ENCODE results near the gene TMEM92.
"Not testable (repeated sequence)": the region's sequence is repeated elsewhere in the genome, so short reads cannot be mapped to it uniquely, and the experiment has no call there.

The TMEM92 gene

DNA sequence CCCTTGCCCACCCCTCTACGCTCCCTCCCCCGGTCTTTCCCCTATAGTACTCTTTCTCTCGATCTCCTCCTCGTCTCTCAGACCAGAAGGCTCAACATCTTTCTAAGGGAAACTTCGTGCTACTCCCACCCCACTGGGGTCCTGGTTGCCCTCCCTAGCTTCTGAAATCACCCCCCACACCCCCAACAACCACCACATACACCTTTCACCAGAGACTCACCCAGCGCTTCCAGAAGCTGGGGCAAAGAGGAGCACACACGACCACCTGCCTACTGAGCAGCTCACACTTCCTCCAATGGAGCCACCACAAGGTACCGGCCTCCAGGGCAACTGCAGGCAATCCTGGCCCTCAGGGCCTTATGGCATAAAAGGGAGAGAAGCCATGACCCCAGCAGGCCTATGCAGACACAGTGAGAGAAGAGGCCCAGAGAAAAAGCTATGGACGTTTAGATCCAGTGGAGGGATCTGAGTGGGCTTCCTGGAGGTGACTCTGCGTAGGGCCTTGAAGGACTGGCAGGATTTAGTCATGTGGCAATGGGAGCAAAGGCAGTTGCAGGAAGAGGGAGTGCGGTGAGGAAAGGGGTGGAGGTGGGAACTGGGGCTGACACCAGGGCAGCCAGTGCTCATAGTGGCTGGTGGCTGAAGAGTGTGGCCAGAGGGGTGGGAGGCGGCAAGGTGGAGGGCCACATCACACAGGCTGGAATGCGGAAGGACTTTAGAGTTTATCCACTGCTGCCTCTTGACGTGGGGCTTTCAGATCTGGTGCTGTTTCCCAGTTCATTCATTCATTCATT is 12.1 kb upstream of the TMEM92 start:
- DNase-seq = no peak

DNA sequence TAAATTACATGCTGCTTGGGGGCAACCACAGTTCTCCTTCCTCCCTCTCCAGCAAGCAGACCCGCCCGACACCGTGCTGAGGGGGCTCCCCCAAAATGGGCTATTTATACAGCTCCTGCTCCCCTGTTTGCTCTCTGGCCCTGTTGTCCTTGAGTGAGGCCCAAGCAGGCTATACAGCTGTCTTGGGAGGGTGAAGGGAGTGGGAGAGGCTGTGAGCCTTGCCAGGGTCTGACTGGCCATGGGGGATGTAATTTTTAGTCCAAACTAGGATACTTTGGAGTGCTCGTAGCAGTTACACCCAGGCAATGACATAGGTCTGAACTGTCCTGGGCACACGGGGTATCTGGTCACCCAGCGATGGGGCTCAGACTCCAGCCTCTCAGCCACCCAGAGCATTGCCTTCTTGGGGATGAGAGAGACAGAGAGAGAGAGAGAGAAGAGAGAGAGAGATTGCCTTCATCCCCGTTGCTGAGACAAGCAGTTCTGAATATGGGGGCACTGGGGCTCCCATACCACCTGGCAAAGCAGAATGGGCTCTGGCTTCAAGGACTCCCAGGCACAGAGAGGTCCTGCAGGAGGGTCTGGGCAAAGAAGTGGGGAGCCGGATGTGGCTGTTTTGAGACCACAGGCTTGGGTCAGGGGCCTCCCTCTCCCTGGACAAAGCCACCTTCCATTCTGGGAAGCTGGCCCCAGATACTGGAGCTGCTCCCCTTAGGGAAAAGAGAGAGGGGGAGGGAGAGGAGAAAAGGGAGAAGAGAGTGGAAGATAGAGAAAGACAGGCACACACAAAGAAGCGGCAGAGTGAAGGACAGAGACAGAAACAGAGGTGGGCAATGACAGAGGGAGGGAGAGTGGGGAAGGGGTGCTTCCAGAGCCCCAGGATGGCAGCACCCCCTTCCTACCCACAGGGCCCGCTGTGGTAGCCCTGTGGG is 10.7 kb upstream of the TMEM92 start:
- no peak for DNase-seq

DNA sequence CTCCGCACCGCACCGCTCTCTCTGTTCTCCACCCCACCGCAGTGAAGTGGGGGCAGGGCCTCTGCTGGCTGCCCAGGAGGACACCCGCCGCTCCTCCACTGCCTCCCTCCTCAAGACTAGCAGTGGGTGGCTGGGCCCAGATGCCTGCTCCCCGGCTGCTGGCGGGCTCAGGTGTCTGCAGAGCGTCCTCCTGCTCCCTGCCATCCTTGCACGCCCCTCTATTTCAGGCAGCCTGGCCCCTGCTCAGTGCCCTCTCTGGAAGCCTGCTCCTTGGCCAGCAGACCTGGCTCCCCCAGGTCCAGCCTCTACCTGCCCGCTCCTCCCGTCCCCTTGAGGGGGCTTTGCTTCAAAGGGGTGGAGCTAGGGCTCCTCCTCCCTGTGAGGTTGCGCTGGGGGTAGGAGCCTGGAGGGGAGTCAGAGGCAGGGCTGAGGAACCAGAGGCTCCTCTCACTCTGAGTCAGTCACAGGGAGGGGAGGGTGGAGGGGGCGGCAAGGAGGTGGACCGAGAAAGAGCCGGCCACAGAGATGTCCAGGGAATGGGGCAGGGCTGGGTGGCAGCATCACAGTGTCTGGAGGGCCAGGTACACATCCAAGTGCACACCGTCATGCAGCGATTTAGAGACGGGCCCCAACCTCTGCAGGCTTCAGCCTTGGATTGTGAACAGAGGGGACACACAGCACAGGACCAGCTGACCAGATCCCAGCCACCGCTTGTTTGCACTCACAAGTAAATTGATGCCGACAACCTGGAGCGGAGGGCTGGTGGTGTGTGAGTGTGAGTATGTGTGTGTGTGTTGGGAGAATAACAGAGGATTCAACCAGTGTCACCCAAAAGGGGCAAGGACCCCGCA is 9.8 kb upstream of the TMEM92 start:
- DNase-seq = no peak

DNA sequence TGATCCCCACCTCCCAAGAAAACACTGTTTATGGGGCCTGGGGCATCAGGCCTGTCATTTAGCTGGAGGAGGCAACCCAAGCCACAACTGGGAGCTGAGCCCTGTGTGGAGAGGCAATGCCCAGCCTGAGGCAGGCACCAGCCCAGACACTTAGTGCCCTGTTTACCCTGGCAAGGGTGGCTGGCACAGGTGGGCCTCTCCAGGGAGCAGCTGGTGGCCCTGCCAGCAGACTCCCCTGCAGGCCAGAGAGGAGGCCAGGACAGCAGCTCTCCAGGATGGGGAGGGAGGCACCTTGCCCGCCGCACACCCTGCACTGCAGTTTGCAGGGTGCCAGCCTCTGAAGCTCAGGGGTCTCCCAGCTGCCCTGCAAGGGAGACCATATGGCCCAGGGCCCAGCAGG is 9.1 kb upstream of the TMEM92 start:
- no peak for DNase-seq

DNA sequence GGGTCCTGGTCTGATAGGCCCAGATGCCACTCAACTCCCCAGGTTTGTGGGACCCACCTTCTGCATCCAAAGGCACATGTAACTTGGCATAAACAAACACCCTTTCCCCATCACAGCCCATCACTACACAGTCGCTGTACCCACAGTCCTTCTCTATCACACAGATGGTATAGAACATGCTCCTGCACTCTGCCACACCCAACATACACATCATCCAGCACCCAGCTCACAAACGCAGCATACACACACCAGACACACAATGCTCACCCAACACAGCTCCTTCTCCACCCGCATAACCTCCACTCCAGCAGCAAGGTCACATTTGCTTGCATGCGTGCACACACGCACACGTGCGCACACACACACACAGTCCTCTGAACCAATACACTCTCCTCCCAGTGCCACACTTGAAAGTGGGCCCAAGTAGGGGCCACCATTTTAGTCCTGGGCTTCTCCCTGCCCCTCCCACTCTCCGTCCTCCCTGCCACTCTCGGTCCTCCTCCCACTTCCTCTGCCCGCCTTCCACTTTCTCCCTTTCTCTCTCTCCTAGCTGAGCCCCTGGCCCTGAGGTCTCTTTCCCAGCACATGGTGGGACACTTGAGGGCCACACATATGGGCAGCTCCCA is 8.5 kb upstream of the TMEM92 start:
- DNase-seq = no peak

DNA sequence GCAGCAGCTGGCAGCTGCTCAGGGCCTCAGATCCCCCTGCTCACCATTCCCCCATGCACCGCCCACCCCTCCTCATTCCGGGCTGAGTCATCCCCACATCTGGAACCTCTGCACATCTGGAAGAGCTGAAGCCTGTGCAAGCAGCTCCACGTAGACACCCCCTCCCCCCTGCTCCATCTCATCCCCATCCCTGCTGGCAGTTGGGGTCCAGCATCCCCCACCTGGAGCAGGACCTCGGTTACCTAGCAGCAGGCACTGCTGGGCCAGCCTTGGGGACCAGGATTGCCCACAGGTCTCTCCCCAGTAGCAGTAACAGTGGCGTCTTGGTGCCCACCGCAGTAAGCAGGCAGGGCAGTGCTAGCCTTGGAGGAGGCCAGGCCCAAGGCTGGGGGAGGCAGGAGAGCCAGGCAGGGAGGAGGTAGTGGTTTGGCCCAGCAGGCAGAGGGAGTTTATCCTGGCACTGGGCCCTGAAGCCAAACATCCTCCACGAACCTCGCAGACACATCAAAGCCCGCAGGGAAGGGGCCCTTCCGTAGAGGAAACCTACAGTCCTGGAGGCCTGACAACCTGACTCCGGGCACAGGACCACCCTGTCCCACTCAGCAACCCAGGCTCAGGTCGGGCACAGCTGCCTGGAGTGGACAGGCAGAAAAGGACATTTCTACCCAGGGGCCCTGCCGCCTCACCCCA is 7.7 kb upstream of the TMEM92 start:
- no peak for DNase-seq

DNA sequence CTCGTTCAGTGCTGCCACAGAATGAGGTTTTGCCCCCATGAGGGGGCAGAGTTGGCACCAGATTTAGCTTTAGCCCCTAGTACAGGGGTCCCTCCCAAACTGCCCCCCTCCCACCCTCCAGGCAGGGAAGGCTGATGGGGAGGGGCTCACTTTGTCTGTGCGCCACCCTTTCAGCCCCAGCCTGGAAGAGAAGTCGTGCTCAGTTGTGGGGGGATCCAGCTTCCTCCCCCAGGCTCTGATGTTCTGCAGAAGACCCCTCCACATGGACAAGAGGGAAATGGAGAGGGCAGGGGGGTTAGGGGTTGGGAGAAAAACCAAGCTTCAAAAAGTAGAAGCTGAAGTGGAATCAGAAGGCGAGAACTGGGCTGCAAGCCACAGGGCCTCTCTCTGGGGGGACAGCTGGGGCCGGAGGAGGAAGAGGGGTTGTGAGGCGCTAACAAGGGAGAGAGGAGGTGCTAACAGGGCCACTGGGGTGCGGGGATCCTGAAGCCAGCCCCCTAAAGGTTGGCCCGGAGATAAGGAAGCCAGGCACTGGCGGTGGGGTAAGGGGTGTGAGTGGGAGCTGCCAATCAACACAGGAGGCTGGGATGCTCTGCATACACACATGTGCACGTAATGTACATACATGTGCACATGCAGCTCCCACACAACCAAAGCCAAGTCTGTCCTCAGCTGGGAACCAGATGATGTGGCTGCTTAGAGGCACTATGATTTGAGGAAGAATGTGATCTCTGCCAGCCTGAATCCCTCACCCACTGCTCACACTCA is 7.0 kb upstream of the TMEM92 start:
- no peak for DNase-seq

DNA sequence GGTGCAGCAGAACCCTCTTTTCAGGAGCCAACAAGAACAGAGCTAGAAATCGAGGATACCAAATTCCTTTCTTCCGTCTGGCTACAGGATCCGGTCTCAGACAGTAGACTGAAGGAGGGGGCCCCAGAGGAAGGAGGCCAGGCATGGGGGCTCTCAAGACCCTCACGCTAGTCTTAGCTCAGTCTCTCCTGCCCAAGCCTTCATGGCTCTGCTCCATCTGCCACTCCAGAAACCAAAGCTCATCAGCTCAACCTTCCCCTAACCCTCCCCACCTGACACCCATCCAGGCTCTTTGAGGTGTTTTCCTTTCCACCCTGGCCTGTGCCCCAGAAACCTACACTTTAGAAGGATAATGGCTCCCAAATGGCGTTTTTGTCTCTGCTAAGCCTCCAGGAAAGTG is 6.2 kb upstream of the TMEM92 start:
- no peak for DNase-seq

DNA sequence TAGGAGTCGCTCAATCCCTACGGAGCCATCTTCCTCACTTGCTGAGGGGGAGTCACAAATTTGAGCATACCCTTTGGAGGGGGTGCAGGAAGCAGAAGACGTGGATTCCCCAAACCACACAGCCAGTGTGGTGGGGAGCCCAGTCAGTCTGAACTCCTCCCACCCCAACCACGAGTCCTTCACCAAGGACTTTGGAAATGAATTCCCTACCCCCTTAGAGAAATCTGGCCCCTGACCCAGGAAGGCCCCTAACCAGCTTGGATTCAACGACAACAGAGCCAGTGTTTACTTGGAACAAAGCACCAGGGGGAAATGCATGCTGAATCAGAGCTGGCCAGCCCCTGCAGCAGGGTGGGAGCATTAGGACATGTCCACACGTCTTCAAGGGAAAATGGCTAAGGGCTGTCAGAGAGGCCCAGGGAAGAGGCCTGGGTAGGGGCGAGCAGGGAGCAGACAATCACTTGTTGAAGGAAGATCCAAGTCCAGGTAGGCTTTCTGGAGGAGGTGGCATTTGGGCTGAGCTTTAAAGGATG is 5.5 kb upstream of the TMEM92 start:
- no peak for DNase-seq

DNA sequence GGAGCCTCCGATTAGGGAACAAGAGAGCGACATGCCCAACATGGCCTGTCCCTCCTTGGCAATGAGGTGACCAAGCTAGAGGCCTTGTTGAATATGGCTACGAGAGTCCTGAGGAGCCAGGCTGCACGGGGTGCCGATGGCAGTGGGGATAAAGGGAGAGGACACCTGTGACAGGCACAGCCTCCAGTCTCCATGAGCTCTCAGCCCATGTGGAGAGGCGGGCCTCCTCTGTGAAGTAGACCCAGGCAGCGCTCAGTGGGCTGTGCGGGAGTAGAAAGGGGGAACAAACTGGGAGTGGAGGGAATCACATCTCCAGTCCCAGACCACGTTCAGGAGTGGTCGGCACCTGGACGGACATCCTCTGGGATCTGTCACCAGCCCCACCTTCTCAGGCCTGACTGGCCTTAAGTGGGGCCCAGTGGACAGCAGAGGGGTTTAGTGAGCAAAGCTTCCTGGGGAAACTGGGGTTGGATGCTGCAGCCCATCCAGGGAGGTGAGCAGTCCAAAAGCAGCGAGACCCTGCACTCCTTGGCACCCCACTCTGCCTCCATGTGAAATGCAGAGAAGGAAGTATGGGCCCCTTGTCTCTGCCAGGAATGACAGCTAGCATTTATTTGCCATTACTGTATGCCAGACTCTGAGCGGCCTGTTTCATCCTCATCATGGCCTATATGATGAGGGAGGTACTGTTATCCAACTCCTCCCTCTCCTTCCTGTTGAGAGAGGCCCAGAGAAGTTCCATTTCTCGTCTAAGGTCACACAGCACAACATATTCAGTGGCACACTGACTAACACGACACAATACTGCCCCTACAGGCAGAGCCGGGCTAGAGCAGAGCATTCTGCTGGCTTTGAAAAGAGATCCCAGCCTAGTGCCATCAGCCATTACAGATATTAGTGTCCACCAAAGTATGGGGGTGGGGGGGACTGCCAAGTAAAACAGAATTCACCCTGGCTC is 4.5 kb upstream of the TMEM92 start:
- DNase-seq = peak; percentile 8

DNA sequence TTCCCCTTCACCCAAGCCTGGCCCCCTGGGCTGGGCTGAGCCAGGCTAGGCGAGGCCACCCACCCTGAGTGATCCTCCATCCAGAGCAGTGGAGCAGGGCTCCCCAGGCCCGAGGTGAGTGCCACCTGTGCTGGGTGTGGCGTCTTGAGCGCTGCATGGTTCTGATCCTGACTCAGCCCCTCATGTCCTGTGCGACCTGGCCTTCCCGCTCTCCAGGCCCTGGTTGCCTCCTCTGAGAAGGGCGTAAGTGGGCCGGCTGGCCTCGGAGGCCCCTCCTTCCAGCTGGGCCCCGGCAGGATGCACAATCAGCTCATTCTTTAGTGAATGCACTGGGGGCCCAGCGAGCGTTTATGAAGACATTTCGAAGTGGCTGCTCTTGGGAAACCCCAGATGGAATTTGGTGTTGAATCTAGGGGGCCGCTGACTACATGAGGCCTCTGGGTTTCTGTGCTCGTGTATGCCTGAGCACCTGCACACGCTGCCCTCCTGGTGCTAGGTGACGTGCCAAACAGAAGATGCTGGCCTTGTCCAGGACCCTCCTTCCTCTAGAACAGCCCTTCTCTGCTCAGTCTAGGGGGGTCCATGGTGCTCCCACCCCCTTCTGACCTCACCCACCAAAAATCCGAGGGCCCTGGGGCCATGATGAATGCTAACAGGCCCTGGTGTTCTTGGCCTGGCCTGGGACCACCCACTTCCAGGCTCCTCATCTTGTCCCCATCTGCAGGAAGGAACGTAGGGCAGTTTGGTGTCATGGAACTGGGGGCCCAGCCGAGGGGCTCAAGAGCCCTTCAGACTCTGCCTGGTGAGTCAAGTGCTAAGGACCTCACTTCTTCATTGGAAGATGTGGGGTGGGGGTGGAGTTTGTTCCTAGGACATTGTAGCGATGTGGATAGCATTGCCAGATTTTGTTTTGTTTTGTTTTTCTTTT is 3.6 kb upstream of the TMEM92 start:
- no peak for DNase-seq

DNA sequence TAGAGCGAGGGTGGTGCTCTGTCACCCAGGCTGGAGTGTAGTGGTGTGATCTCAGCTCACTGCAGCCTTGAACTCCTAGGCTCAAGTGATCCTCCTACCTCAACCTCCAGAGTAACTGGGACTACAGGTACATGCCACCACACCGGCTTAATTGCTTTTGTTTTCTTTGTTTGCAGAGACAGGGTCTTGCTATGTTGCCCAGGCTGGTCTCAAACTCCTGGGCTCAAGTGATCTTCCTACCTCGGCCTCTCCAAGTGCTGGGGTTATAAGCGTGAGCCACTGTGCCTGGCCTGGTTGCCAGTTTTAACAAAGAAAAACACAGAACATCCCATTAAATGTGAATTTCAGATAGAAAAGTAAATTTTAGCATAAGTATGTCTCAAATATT is 2.9 kb upstream of the TMEM92 start:
- not testable (repeated sequence) for DNase-seq

DNA sequence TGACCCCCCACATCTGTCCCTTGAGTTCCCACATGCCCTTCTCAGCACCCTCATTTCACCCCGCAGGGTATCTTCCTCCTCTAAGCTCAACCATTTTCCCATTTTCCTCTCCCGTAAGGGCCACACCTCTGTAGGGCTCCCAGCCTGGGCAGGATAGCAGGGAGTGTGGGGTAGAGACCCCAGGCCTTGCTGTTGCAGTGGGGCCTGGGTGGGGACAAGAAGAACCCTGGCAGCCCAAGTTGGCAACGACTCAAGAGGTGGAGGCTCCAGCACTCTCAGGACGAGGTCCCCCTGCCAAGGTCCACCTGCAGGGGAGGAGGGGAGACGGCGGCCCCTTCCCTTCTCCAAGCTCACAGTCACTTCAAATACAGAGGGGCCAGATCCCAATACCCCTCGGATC is 2.0 kb upstream of the TMEM92 start:
- no peak for DNase-seq

DNA sequence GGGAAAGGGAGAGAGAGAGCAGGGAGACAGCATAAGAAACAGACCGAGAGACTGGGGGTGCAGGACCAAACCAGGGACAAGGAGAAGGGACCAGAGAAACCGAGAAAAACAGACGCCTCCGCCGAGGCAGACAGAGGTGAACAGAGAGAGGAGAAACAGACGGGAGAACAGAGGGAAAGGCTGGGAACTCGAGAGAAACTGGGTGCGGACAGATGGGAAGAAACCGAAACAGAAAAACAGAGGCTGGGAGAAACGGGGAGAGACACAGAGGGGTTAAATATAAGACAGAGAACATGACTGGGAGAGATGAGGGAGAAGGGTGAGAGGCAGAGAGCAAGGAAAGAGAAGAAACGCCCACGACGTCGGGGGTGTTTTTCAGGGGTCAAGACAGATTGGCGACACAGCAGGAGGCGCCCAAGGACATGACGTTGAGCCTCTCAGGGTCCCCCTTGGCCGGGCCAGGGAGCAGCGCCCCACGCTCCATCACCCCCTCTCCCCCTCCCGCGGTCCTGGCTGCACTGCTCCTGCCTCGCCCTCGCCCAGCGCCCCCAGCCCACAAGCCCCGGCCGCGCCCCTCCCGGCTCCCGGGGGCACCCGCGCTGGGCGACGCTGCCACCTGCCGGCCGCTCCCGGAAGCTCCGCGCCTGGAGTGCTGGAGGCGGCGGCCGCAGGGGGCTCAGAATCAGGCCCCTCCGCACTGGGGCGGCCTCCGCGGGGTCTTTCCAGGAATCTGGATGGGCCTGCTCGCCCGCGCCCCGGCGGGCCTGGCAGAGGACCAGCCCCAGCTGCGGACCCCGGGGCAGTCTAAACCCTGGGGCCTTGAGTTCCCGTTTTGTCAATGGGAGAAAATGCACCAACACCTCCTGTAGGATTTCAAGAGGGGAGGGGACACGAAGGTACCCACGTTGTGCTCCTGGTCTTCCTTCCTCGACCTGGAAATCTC is 1.3 kb upstream of the TMEM92 start:
- peak; percentile 8 for DNase-seq

DNA sequence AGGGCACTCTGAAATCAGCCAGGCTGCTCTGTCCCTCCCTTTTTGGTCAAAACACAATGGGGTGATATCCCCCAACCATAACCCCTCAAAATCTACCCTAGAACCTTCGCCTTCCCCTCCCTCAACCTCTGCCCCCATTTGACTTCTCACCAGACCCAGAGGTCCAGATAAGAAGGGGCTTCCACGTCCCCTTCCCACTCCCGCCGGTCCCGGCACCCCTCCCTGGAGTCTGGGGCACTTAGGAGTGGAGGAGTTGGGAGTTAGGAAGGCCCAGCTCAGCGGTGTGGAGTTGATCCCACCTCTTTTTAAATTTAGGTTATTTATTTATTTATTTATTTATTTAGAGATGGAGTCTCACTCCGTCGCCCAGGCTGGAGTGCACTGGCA is 619 bp upstream of the TMEM92 start:
- no peak for DNase-seq

DNA sequence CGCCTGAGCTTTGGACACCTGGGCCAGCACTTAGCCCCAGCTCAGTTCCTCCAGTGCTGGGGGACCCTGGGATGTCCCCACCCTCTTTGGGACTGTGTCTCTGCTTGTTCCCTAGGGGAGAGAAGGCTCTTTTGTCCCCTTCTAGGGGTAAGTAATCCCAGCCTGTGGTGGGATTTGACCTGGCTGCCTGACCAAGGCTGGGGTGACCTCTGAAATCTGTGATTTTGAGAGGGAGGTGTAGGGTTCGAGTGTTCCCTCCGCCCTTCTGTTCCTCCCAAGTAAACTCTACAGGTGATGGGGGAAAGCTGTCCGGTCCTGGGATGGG is 593 bp downstream of the TMEM92 start:
- DNase-seq = no peak

DNA sequence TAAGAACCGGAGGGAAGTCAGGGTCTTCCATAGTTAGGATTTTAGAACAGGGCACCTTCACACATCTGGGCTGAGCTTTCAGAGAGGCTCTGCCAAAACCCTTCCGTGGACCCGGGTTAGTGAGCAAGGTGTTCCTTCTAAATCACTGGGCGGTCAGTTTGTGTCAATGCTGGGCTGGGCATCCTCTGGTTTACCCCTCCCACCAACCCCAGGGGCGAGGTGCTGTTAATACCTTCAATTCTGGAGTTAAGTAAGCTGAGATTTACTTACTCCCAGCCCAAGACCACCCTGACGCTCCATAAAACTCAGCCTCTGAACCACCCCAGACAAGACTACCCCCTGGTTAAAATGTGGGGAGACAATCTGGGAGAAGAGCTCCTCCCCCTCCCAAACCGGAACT is 1.0 kb downstream of the TMEM92 start:
- DNase-seq = no peak

Measured in midbrain (tissue), 1 donor.